ENCODE data around the gene TSACC.
"Not testable (repeated sequence)": the region's sequence is repeated elsewhere in the genome, so short reads cannot be mapped to it uniquely, and the experiment has no call there.

Gene TSACC

GRCh38 chr1:156346636-156347035 is 8.3 kb downstream of the TSACC start:
- peak; percentile 22 for DNase-seq (ENCODE audit: low read depth)

GRCh38 chr1:156347331-156347730 is 9.0 kb downstream of the TSACC start:
- peak; percentile 77 for DNase-seq (ENCODE audit: low read depth)

- not testable (repeated sequence) for DNase-seq (ENCODE audit: low read depth)
Measured at GRCh38 chr1:156352481-156352880, 14.2 kb downstream of the TSACC start.

DNA sequence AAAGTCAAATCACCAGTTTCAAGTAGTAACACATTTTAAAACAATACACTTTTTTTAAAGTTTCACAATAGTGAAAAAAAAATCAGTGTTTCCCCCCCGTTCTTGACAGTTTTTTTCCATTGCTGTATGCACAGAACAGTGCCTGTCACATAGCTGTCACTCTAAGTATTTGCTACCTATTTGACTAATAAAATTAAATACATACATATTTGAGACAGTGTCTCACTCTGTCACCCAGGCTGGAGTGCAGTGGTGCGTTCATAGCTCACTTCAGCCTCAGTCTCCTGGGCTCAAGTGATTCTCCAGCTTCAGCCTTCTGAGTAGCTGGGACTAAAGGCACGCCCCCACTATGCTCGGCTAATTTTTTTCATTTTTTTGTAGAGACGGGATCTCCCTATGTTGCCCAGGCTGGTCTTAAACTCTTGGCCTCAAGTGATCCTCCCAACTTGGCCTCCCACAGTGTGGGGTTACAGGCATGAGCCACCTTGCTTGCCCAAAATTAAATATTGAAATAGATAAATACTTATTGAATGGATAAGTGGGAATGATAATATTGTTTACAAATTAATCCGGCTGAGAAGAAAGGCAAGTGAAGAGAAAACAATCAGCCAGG is 18.0 kb downstream of the TSACC start:
- DNase-seq (ENCODE audit: low read depth): no peak

DNA sequence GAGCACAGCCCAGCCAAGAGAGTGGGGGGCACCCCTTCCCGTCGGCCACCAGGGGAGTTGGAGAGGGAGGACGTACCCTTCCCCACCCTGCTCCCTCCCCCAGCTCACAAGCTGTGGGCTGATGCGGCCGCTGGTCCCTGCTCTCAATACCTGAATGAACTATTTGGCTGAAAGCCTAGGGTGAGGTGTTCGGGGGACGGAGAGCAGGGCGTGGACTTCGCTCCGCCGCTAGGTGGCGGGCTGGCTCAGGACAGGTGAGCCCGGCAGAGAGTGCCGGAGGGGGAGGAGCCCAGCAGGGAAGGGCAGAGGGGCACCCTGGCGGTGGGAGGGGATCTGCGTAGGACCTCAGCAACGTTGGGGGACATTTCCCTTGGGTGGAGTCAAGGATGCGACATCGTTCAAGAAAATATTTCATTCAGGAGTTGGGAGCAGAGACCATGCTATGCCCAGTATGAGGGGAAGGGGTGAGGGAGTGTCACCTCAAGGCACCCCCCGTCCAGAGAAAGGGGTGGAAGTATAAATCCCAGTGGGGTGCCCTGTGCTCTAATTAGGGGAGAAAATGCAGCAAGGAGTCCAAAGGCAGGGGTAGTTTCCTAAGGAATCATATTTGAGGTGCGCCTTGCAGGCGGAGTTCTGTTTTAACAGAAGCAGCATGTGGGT is 18.7 kb downstream of the TSACC start:
- DNase-seq (ENCODE audit: low read depth): no peak

- DNase-seq (ENCODE audit: low read depth): no peak
Measured at GRCh38 chr1:156357977-156358376, 19.7 kb downstream of the TSACC start.

DNA sequence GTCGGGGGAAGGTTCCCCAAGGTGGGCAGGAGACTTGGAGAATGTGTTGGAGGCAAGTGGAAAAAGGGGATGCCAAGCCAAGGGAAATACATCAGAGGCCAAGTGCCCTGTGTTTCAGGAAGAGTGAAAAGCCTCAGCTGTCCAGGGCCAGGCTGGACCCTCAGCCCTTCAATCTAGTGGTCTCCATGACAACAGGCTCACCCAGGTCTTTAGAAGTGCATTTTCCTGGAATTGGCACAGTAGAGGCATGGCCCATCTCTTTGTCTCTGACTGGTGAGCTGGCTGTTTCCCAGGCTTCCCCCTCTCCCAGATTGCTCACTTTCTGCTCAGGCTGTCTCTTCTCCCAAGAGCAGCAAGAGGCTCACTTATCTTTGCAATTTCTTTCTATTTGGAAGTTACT is 20.3 kb downstream of the TSACC start:
- DNase-seq (ENCODE audit: low read depth): no peak

GRCh38 chr1:156359249-156359648 is 20.9 kb downstream of the TSACC start:
- no peak for DNase-seq (ENCODE audit: low read depth)

- peak; percentile 28 for DNase-seq (ENCODE audit: low read depth)
Measured at GRCh38 chr1:156359973-156360372, 21.6 kb downstream of the TSACC start.

GRCh38 chr1:156360534-156360933 is 22.2 kb downstream of the TSACC start:
- no peak for DNase-seq (ENCODE audit: low read depth)

DNA sequence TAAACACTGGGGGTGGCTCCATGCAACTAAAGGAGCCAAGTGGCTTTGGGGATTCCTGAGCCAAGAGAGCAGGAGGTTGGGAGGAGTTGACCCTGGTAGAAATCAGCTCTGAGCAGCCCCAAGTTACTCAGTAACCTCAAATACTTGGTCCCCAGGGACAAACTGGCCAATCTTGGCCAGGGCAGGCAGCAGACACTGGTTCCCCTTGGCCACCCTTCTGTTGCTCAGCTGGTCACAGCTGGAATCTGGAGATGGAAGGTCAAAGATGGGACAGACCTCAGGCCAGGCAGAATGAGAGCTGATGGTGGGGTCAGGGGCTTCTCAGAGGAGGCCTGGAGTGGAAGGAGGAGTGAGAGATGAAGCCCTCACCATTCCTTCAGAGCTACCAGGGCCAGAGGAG is 27.4 kb downstream of the TSACC start:
- no peak for DNase-seq (ENCODE audit: low read depth)

DNA sequence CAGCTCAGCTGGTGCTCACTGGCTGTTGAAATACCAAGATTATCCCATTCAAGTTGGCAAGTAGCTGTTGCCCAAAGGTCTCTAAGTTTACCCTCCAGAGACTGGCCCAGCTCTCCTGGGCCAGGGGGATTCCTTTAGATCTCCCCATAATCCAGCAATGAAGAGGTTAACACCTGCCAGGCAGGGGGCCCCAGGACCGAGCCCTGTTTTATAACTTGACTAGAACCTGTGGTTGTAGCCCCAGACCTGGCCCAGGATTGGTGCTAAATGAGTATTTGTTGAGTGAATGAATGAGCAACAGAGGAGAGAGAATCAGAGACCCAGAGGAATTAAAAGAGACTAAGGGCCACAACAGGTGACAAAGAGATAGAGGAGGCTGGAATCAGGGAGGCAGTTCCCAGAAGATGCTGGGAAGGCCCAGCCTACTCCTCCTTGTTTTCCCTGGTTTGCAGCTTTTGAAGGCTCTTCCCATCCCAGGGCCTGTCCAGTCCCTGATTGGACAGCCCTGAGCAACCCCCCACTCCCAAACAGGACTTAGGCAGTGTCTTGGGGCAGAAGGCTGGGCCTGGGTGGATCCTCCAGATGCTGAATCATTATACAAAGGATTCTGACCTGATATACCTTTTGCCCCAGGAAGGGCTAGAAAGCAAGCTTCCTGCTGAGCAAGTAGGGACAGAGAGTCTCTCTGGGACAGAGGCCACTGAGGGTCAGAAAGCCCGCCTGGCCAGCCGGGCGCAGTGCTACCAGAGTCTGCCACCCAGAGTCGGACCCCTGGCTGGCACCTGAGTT is 28.2 kb downstream of the TSACC start:
- DNase-seq (ENCODE audit: low read depth): no peak

- DNase-seq (ENCODE audit: low read depth): no peak
Measured at GRCh38 chr1:156367383-156368156, 29.2 kb downstream of the TSACC start.

- DNase-seq (ENCODE audit: low read depth): no peak
Measured at GRCh38 chr1:156368157-156368658, 29.9 kb downstream of the TSACC start.

DNA sequence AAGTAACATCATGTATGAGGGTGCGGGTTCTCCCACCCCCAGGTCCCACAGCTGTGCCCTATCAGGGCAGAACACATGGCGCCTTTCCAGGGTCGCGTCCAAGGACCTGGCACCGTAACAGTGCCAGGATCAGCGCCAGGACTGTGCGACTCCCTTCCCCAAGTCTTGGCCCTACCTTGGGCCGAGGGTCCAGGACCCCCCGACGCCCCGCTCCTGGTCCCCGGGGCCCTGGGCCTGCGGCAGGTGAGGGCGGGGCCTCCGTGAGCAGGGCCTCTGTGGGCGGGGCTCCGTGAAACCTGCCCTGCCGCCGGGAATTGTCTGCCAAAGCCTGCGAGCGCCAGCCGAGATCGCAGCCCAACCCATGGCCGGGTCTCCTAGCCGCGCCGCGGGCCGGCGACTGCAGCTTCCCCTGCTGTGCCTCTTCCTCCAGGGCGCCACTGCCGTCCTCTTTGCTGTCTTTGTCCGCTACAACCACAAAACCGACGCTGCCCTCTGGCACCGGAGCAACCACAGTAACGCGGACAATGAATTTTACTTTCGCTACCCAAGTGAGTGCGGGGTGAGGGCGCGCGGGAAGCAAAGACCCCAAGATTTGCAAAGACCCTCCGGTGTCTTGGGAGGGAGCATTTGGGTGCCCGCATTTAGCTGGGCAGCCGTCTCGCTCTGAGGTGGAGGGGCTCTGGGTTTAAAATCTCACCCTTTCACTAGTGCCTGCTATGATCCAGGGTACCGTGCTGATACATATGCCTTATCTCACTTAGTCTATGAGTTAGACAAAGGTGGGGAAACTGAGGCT is 30.8 kb downstream of the TSACC start, which contains the start of gene RHBG:
Gene RHBG, plus strand, starts transcription at position 323 of the 796 bp plus-strand sequence. Its CDS starts 39 bp downstream, at position 362.
- no peak for DNase-seq (ENCODE audit: low read depth)

DNA sequence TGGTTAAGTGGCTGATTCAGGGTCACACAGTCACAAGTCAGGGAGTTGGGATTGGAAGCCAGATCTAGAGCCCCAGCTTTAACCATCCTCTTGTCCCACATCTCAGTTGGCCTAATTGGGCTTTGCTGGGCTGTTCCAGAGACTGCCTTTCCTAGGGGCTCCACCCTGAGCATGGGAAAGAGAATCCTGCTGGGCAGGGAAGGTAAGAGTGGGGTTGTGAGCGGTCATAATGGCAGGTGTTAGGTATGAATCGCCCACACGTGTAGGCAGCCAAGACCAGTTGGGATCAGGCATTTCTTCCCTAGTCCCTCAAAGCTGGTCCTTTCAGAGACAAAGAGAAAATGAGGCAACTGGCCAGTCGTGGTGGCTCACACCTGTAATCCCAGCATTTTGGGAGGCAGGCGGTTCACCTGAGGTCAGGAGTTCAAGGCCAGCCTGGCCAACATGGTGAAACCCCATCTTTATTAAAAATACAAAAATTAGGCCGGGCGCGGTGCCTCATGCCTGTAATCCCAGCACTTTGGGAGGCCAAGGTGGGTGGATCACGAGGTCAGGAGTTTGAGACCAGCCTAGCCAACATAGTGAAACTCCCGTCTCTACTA is 31.5 kb downstream of the TSACC start:
- not testable (repeated sequence) for DNase-seq (ENCODE audit: low read depth)

DNA sequence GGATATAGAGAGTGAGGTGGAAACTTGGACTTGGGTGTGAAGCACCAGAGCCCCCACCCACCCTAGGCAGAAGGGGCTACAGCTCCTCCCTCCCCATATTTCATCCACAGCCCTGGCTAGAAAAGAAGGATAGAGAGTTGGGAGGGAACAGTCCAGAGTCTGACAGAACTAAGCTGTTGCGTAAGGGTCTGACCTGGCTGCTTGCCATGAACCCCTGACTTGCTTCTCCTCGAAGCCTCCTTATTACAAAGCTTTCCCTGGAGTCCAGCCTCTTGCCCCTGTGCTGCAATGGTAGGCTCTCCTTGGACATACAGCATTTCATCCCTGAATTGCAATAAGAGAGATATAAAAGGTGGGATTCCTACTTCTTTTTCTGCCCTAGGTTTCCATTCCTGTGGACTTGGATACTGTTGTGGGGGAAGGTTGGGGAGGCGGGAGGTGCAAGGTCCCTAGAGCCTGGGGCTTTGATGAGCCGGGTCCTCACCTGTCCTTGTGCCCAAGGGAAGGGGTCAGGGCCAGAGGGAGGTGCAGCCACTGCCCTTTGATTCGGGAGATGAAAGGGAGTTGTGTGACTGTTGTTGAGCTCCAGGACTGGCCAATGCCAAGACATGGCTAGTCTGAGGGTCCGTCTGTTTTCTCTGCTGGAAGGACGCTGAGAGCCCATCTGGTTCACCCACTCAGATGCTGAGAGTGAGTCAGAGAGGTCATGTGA is 33.4 kb downstream of the TSACC start:
- peak; percentile 63 for DNase-seq (ENCODE audit: low read depth)

GRCh38 chr1:156372265-156372586 is 33.9 kb downstream of the TSACC start:
- no peak for DNase-seq (ENCODE audit: low read depth)

GRCh38 chr1:156372876-156373275 is 34.5 kb downstream of the TSACC start:
- no peak for DNase-seq (ENCODE audit: low read depth)

DNA sequence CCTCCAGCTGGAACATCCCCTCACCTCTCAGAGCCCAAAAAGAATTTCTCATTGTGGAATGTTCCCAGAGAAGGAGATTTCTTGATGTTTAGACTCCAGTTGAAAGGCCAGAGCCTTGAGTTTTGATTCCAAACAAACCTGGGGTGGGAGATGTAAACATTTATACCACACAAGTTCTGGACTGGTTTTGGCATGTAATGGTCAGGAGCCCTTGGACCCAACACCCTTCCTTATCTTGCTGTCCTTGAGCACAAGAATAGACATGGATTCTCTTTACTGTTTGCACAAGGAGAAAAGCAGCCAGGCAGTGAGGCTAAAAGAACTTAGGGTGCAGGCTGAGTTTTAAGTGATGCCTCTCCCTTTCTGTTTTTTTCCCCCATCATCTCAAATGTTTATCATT is 35.2 kb downstream of the TSACC start:
- DNase-seq (ENCODE audit: low read depth): no peak

All from fibroblast of the conjunctiva (primary cell).